Activated CD8-positive, alpha-beta T cell treated with anti-CD3 and anti-CD28 coated beads, Interleukin-2, amount 10 ng/mL, durations not matched to agents 7 days and 5 days (primary cell): ENCODE data around the gene GJD3. TPM values are rescaled to one million over a fixed set of nuclear protein-coding genes. Genes with fewer than 3 reads are reported as not detected.

Experiments used
- ATAC-seq: fragments of 150-1000 bp; cut with Tn5 transposase; one replicate; pipeline ENCODE4 v1.10.0; 2021; ENCODE audit warnings: moderate library complexity
- CTCF ChIA-PET: fragments of 350-600 bp; sonication (Branson Sonifier 250); formaldehyde crosslinking; loops from one replicate; lab custom pipeline; 2021; ENCODE audit warnings: antibody characterized with exemption; lab: Charles Lee
- POLR2A ChIA-PET: fragments of 350-600 bp; sonication (Branson Sonifier 250); formaldehyde crosslinking; loops from one replicate; lab custom pipeline; 2021; ENCODE audit warnings: antibody characterized with exemption; lab: Charles Lee
- DNase-seq: peaks from one replicate; pipeline ENCODE4 v3.0.0-alpha.2; 2020
- H3K27ac Mint-ChIP-seq: one replicate; pipeline ENCODE4 v1.8.0; 2021; ENCODE audit warnings: mild to moderate bottlenecking, mixed read lengths
- H3K27me3 Mint-ChIP-seq: one replicate; pipeline ENCODE4 v1.8.0; 2021; ENCODE audit warnings: low read depth, mixed read lengths
- H3K36me3 Mint-ChIP-seq: one replicate; pipeline ENCODE4 v1.8.0; 2021; ENCODE audit warnings: low read depth, mixed read lengths
- H3K4me1 Mint-ChIP-seq: one replicate; pipeline ENCODE4 v1.8.0; 2021; ENCODE audit warnings: low read depth, mixed read lengths
- H3K4me3 Mint-ChIP-seq: one replicate; pipeline ENCODE4 v1.8.0; 2021; ENCODE audit warnings: mild to moderate bottlenecking, mixed read lengths
- H3K9me3 Mint-ChIP-seq: one replicate; pipeline ENCODE4 v1.8.0; 2022; ENCODE audit warnings: mixed read lengths; ENCODE audit not compliant: insufficient read depth
- total RNA-seq, 2 experiments: library from RNA; stranded (reverse); gene quantifications; one replicate each; pipeline ENCODE4 v1.2.3, GENCODE V29; 2021

Gene GJD3
- total RNA-seq, 2 experiments from 2014 or later = 0.29 TPM; not detected in 1

DNA sequence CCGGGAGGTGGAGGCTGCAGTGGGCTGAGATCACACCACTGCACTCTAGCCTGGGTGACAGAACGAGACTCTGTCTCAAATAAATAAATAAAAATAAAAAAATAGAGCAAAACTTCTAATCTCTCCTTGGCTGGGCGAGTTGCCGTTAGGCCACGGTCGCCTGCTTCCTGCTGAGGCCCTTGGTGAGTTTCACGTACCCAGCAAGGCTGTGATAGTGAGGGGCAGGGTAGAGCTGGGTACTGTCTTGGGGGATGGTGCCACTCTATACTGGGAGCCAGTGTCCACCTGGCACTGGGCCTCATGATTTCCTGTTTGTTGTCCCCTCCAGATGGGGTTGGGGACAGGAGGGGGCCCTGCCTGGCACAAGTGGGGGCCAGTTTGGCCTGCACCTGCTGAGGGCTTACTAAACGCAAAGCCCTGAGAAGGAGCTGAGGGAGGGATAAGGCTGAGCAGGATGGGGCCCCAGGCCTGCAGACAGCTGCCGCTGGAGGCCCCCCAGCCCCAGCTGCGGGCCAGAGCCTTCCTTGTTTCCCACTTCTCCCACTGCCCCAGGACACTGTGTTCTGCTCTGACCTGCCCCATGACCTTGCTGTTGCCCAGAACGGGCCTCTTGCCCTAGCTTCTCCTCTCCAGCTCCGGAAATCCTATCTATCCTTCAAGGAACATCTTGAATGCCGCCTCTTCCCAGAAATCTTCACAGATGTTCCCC lies 25.4 kb downstream of the GJD3 start:
- POLR2A ChIA-PET = interaction anchor here (1.3 to 3.4 kb wide), 2 partner anchors 12 to 16 kb away, joined by 5 to 20 read pairs; no protein-coding TSS in a partner anchor
- no peak overlapping the region for H3K4me3 Mint-ChIP-seq
- no peak for DNase-seq
- no peaks in the 10 kb centered on the region for H3K9me3 Mint-ChIP-seq
- CTCF ChIA-PET = interaction anchor here (1.0 to 2.4 kb wide), 6 partner anchors 11 to 193 kb away, joined by 3 to 14 read pairs (median 3); no protein-coding TSS in a partner anchor
- peaks cover 57% of the 10 kb centered on the region for H3K36me3 Mint-ChIP-seq
- no peaks in the 10 kb centered on the region for H3K27me3 Mint-ChIP-seq
- peaks cover 78% of the 10 kb centered on the region for H3K4me1 Mint-ChIP-seq
- H3K27ac Mint-ChIP-seq = peak overlapping the region; percentile 48
- ATAC-seq = no peak

DNA sequence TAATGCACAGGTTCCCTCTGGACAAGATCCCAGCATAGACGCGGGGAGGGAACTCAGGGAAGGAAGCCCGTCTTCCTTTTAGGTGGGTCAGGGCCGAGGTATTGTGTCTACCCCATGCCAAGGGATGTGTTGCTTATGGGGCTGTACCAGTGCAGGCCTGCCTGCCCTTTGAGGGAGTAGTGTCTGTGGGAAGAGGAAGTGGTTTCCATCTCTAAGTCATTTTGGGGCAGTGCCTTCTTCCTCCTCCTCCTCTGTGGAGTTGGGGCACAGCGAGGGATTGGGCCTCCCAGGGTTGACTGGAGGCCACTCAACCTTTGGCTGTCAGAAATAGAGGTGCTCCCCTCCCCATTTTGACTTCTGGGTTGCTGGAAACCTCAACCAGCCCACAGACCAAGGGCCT lies 26.5 kb downstream of the GJD3 start:
- ChIA-PET POLR2A (no interaction called here), CTCF (interaction anchor here (1.9 kb wide), 1 partner anchor 17 kb away, joined by 4 read pairs; no protein-coding TSS in a partner anchor)
- ATAC-seq = no peak
- peak overlapping the region; percentile 71 for H3K27ac Mint-ChIP-seq
- DNase-seq = no peak
- no peaks in the 10 kb centered on the region for H3K27me3 Mint-ChIP-seq
- H3K4me3 Mint-ChIP-seq = peak overlapping the region; percentile 22
- H3K36me3 Mint-ChIP-seq = peaks cover 58% of the 10 kb centered on the region
- H3K4me1 Mint-ChIP-seq = peaks cover 78% of the 10 kb centered on the region
- no peaks in the 10 kb centered on the region for H3K9me3 Mint-ChIP-seq

DNA sequence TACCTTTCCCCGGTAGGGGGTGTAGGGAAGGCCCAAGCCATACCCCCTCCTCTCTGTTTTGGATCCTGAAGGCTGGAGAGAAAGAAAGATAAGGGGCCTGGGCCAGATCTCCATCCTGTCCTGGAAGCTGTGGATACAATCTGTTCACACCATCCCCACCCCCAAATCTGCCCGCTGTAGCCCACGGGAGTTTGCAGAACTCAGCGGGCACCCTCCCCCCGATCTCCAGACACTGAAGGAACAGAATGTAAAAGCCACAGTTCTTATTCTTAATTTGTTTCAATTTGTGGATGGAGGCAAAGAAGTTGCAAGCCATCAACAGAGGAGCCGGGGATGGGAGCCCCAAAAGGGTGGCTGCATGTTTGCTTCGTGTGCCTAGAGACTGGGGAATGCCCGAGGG lies 27.2 kb downstream of the GJD3 start:
- Mint-ChIP-seq H3K27me3 (no peaks in the 10 kb centered on the region), H3K4me3 (no peak overlapping the region), H3K27ac (peak overlapping the region; percentile 71), H3K4me1 (peaks cover 79% of the 10 kb centered on the region), H3K9me3 (no peaks in the 10 kb centered on the region), H3K36me3 (peaks cover 60% of the 10 kb centered on the region)
- CTCF ChIA-PET = no interaction called here
- POLR2A ChIA-PET = interaction anchor here (1.1 to 1.6 kb wide), 2 partner anchors 10 to 18 kb away, joined by 3 to 6 read pairs; no protein-coding TSS in a partner anchor
- no peak for ATAC-seq
- DNase-seq = no peak

DNA sequence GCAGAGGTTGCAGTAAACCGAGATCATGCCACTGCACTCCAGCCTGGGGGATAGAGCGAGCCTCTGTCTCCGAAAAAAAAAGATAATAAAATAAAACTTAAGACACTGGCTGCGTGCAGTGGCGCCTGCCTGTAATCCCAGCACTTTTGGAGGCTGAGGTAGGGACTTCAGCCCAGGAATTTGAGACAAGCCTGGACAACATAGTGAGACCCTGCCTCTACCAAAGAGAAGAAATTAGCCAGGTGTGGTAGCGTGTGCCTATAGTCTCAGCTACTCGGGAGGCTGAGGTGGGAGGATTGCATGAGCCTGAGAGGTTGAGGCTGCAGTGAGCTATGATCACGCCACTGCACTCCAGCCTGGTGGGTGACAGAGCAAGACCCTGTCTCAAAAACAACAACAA lies 28.9 kb downstream of the GJD3 start:
- H3K27ac Mint-ChIP-seq = no peak overlapping the region
- ChIA-PET CTCF (interaction anchor here (0.8 to 1.8 kb wide), 2 partner anchors 33 to 47 kb away, joined by 4 read pairs; no protein-coding TSS in a partner anchor), POLR2A (no interaction called here)
- DNase-seq (no peak), ATAC-seq (no peak)
- H3K36me3 Mint-ChIP-seq = peaks cover 70% of the 10 kb centered on the region
- no peaks in the 10 kb centered on the region for H3K9me3 Mint-ChIP-seq
- H3K4me3 Mint-ChIP-seq = no peak overlapping the region
- no peaks in the 10 kb centered on the region for H3K27me3 Mint-ChIP-seq
- H3K4me1 Mint-ChIP-seq = peaks cover 86% of the 10 kb centered on the region

DNA sequence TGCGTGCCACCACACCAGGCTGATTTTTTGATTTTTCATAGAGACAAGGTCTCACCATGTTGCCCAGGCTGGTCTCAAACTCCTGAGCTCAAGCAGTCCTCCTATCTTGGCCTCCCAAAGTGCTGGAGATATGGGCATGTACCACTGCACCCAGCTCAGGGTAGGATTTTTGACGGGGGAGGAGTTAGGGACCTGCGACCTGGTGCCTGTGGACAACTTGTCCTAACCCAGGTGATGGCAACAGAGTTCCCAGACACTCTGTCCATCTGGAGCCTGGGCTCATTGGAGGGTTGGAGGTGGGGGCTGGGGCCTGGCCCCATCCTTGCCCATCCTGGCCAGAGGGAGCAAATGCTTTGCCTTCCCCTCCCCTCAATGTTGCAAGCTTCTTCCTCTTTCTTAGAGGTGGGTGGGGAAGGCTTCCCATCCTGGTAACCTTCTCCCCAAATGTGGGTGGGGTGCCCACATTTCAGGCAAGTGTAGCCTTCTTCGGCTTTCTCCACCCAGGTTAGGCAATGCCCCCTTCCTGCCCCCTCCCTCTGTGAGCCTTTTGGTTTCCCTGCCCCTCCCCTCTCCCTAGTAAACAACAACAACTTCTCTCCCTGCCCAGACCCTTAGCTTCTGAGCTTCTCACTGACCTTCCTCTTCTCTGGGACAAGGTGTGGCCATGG lies 30.6 kb downstream of the GJD3 start:
- ATAC-seq = no peak

DNA sequence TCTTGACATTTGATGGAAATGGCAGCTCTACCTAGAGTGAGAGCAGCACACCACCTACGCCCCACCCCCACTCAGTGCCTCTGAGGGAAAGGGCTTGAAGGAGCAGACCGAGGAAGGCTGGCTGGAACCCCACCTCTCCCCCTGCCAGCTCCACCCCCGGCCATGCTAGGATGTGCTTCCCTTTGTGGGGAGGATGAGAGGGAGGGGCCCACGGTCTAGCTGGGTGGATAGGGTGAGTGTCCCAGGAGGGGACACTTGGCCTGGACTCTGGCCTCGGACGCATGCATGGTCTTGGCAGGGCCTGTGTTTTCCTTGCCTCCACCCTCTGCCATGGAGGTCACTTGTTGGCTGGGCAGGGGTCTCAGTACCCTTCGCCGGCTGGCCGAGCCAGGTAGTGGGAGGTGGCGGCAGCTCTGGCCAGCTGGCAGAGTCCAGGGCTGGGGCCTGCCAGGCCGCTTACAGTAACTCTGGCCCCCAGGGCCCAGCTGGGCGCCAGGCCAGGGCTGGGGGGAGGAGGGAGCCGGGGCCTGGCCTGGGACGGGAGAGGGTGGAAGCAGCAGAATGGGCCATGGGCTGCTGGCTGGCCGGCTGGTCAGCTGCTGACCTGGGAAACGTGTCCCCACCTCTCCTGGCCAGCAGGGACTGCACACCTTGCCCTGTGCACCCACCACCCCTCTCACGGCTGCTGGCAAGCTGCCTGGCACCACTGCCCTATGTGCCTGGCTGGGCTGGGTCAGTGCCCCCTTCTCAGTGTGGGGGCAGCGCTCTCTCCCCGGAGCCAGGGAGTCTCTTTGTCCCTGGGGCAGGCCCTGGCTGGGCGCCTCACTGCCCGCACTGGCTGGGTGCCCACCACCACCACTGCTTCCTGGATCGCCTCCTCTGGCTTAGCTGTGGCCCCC lies 32.5 kb downstream of the GJD3 start:
- Mint-ChIP-seq H3K4me3 (peak overlapping the region; percentile 40), H3K4me1 (peaks cover 84% of the 10 kb centered on the region), H3K9me3 (no peaks in the 10 kb centered on the region), H3K36me3 (peaks cover 61% of the 10 kb centered on the region), H3K27me3 (no peaks in the 10 kb centered on the region), H3K27ac (peak overlapping the region; percentile 73)
- DNase-seq = peak; percentile 40
- no peak for ATAC-seq
- ChIA-PET CTCF (interaction anchor here (0.9 to 2.8 kb wide), 5 partner anchors 13 to 28 kb away, joined by 3 to 17 read pairs (median 4); no protein-coding TSS in a partner anchor), POLR2A (interaction anchor here (2.0 to 2.2 kb wide), 2 partner anchors 11 to 16 kb away, joined by 5 read pairs; no protein-coding TSS in a partner anchor)

More for the DNA sequence above, 30.6 kb downstream of the GJD3 start:
- no peaks in the 10 kb centered on the region for H3K9me3 Mint-ChIP-seq
- POLR2A ChIA-PET = interaction anchor here (0.9 to 1.6 kb wide), 3 partner anchors 9 to 21 kb away, joined by 3 to 8 read pairs (median 5); no protein-coding TSS in a partner anchor
- H3K27me3 Mint-ChIP-seq = no peaks in the 10 kb centered on the region
- H3K36me3 Mint-ChIP-seq = peaks cover 60% of the 10 kb centered on the region
- H3K4me3 Mint-ChIP-seq = no peak overlapping the region
- no peak for DNase-seq
- H3K27ac Mint-ChIP-seq = peak overlapping the region; percentile 72
- CTCF ChIA-PET = interaction anchor here (0.7 to 1.9 kb wide), 5 partner anchors 9 to 31 kb away, joined by 3 to 9 read pairs (median 4); no protein-coding TSS in a partner anchor
- H3K4me1 Mint-ChIP-seq = peaks cover 84% of the 10 kb centered on the region

DNA sequence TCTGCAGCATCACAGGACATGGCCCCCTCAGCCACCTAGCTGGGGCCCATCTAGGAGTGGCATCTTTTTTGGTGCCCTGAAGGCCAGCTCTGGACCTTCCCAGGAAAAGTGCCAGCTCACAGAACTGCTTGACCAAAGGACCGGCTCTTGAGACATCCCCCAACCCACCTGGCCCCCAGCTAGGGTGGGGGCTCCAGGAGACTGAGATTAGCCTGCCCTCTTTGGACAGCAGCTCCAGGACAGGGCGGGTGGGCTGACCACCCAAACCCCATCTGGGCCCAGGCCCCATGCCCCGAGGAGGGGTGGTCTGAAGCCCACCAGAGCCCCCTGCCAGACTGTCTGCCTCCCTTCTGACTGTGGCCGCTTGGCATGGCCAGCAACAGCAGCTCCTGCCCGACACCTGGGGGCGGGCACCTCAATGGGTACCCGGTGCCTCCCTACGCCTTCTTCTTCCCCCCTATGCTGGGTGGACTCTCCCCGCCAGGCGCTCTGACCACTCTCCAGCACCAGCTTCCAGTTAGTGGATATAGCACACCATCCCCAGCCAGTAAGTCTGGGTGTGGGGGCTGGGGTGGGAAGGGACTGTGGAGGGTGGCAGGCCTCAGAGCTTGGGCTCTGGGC lies 33.6 kb downstream of the GJD3 start:
- H3K36me3 Mint-ChIP-seq = peaks cover 63% of the 10 kb centered on the region
- H3K27me3 Mint-ChIP-seq = no peaks in the 10 kb centered on the region
- ChIA-PET CTCF (interaction anchor here (0.6 to 2.8 kb wide), 7 partner anchors 10 to 27 kb away, joined by 3 to 17 read pairs (median 4); no protein-coding TSS in a partner anchor), POLR2A (interaction anchor here (1.1 to 2.2 kb wide), 3 partner anchors 9 to 15 kb away, joined by 3 to 5 read pairs (median 5); no protein-coding TSS in a partner anchor)
- ATAC-seq (no peak), DNase-seq (no peak)
- no peaks in the 10 kb centered on the region for H3K9me3 Mint-ChIP-seq
- peak overlapping the region; percentile 40 for H3K4me3 Mint-ChIP-seq
- peak overlapping the region; percentile 77 for H3K27ac Mint-ChIP-seq
- peaks cover 88% of the 10 kb centered on the region for H3K4me1 Mint-ChIP-seq

DNA sequence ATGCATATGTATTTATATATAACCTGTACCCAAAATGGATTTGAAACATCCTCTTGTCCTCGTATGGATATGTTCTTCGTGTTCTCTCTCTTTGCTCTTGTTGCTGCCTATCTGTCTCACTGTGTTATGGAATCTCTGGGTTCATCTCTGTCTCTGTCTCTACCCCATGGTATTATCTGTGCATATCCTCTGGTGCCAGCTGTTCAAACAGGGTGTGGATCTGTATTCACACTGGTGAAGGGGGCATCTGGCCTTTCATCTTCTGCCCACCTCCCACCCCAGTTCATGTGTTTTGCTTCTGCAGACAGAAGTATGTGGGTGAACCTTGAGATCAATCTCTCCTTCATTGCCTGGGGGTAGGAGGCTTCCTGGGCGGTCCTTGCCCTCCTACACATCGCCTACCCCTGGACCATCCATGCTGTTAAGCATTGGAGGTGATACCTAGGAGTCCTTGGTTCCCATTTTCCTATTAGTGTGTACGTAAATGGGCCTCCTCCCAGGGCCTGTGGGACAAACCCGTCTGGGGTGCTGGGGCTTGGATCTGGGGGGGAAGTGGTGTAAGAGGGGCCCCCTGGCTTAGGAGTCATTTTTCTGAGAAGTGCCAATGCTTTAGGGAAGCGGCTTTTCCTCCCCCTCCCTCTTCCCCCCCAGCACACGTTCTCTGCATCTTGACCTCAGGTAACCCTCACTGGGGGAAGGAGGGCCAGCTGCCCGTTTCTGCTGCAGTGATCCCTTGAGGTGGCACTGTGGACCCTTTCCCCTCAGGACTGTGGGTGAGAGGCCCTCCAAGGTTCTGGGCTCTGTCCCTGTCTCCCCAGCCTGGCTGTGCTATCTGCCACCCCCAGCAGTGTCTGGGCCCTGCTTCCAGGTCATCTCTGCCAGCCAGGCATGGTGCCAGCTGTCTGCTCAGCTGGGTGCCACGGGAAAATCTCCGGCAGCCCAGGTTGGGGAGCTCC lies 34.4 kb downstream of the GJD3 start:
- peak; percentile 55 for DNase-seq
- peak; percentile 30 for ATAC-seq
- peaks cover 95% of the 10 kb centered on the region for H3K4me1 Mint-ChIP-seq
- H3K36me3 Mint-ChIP-seq = peaks cover 64% of the 10 kb centered on the region
- H3K4me3 Mint-ChIP-seq = peak overlapping the region; percentile 40
- H3K9me3 Mint-ChIP-seq = no peaks in the 10 kb centered on the region
- ChIA-PET CTCF (interaction anchor here (0.6 to 2.8 kb wide), 6 partner anchors 11 to 28 kb away, joined by 3 to 17 read pairs (median 5); no protein-coding TSS in a partner anchor), POLR2A (interaction anchor here (1.1 to 2.2 kb wide), 3 partner anchors 9 to 14 kb away, joined by 3 to 5 read pairs (median 5); no protein-coding TSS in a partner anchor)
- peak overlapping the region; percentile 77 for H3K27ac Mint-ChIP-seq
- H3K27me3 Mint-ChIP-seq = no peaks in the 10 kb centered on the region

DNA sequence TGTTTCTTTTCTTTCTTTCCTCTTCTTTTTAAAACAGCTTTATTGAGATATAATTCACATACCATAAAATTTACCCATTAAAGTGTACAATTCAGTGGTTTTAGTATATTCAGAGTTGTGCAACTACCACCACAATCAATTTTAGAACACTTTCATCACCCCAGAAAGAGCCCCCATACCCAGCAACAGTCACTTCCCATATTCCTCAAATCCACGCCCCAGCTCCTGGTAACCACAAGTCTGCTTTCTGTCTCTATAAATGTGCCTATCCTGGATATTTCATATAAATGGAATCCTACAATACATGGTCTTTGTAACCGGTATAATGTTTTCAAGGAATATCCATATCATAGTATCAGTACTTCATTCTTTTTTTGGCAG lies 36.2 kb downstream of the GJD3 start:
- ChIA-PET CTCF (interaction anchor here (1.0 to 3.0 kb wide), 8 partner anchors 11 to 232 kb away, joined by 3 to 18 read pairs (median 6); no protein-coding TSS in a partner anchor), POLR2A (interaction anchor here (1.4 to 1.7 kb wide), 3 partner anchors 10 to 40 kb away, joined by 5 to 7 read pairs (median 6); partner anchors contain the start of gene CDC6)
- DNase-seq (no peak), ATAC-seq (no peak)
- H3K36me3 Mint-ChIP-seq = peaks cover 57% of the 10 kb centered on the region
- no peaks in the 10 kb centered on the region for H3K9me3 Mint-ChIP-seq
- H3K27me3 Mint-ChIP-seq = no peaks in the 10 kb centered on the region
- H3K4me1 Mint-ChIP-seq = peaks cover 93% of the 10 kb centered on the region
- peak overlapping the region; percentile 66 for H3K27ac Mint-ChIP-seq
- peak overlapping the region; percentile 54 for H3K4me3 Mint-ChIP-seq
